ENCODE data around the gene FAM50A. TPM values are rescaled to one million over a fixed set of nuclear protein-coding genes. Genes with fewer than 3 reads are reported as not detected.

The FAM50A gene
- polyA plus RNA-seq, 1 of the 3 experiments (the other 2 are of a cell fraction): 86.0 TPM

DNA sequence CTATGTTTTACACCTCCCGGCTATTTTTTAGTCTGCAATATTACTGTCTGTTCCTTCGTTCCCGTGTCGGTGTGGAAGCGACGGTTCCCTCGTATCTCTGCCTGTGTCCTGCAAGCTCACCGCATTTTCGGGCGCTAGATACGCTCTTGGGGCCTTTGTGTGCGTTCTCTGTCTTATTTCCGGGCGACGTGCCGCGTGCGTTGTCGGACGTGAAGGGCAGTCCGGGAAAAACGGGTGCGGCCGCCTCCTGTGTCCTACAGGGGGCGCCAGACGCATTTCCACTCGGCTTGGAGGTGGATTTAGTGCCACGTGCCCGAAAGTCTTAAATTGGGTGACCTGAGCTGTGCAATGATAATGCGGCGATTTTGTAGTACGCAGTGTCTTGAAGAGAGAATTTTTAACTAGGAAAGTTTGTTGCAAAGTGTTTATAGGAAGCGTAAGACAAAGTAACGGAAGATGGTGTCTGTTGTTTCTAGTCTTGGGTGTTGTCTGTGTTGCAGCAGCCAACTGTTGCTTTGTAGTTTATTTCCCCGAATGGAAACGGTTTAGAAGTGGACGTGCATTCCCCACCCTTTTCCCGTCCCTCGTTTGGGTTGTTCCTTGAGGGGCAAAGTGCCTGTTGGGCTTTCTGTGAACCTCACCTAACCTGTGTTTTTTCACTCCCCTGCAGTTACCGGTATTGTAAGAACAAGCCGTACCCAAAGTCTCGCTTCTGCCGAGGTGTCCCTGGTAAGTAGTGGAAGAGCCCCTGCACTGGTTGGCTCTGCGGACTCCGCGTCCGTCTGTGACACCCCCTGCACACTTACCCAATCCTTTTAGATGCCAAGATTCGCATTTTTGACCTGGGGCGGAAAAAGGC, 45.0 kb upstream of the FAM50A start:
- Histone ChIP-seq H3K36me3 (replicated peaks in 1 of 2; ENCODE audit: control insufficient read depth in 1 of 2, insufficient read depth in 2 of 2, low read length in 1 of 2) (peaks cover 16 to 18% of the 10 kb centered on the region in 2 experiments), H3K9me3 (no peaks in the 10 kb centered on the region), H3F3A (replicated peaks; ENCODE audit: insufficient read depth) (peaks cover 41% of the 10 kb centered on the region), H3K9me2 (no peaks in the 10 kb centered on the region), H3K4me3 (ENCODE audit: low read depth in 2 of 2, low read length in 1 of 2) (peak overlapping the region; percentile 81), H3K79me2 (ENCODE audit: insufficient read depth) (peaks cover 22% of the 10 kb centered on the region), H3K27me3 (ENCODE audit: insufficient read depth) (no peaks in the 10 kb centered on the region), H4K20me1 (ENCODE audit: insufficient read depth) (peaks cover 34% of the 10 kb centered on the region), H3K4me2 (peak overlapping the region; percentile 77), H2AFZ (ENCODE audit: low read depth) (no peak overlapping the region), H3K4me1 (ENCODE audit: control insufficient read depth in 1 of 2, insufficient read depth in 2 of 2, low read depth in 1 of 2, low read length in 1 of 2) (peaks cover 0 to 6% of the 10 kb centered on the region in 2 experiments; a peak in 1 of 4 replicates), H3K9ac (peak overlapping the region; percentile 100), H3K27ac (ENCODE audit: low read depth in 2 of 2, low read length in 1 of 2) (peak overlapping the region; percentile 95 to 96)
- ChIA-PET CTCF (interaction anchor here (0.7 to 2.5 kb wide), 13 partner anchors 10 to 144 kb away, joined by 3 to 10 read pairs (median 4); partner anchors contain the start of genes ATP6AP1, DNASE1L1, LAGE3 and UBL4A), POLR2A (interaction anchor here (1.0 to 3.3 kb wide), 16 partner anchors 11 to 134 kb away, joined by 3 to 25 read pairs (median 5); partner anchors contain the start of genes ATP6AP1, DNASE1L1, FAM50A and LAGE3)
- 23% methylated on average over 49 of the region's 49 CpGs for WGBS (ENCODE audit: low lambda C conversion rate)
- TF ChIP-seq RCOR1 (IDR thresholded peaks at IDR 0.05; ENCODE audit: low read length): no peak
- no peak for TF ChIP-seq NRF1 (IDR thresholded peaks at IDR 0.05; ENCODE audit: low read depth, low read length)
- no peak for TF ChIP-seq SIN3A (IDR thresholded peaks at IDR 0.05; ENCODE audit: borderline replicate concordance, low read depth, low read length)
- TF ChIP-seq, protein P1, sequence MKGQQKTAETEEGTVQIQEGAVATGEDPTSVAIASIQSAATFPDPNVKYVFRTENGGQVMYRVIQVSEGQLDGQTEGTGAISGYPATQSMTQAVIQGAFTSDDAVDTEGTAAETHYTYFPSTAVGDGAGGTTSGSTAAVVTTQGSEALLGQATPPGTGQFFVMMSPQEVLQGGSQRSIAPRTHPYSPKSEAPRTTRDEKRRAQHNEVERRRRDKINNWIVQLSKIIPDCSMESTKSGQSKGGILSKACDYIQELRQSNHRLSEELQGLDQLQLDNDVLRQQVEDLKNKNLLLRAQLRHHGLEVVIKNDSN (IDR thresholded peaks at IDR 0.05; ENCODE audit: borderline replicate concordance, low read depth): peak; percentile 47; the same call in 1 of the 2 replicates
- no peak for TF ChIP-seq RFX5 (IDR thresholded peaks at IDR 0.05; ENCODE audit: low read length)
- TF ChIP-seq, protein P2, sequence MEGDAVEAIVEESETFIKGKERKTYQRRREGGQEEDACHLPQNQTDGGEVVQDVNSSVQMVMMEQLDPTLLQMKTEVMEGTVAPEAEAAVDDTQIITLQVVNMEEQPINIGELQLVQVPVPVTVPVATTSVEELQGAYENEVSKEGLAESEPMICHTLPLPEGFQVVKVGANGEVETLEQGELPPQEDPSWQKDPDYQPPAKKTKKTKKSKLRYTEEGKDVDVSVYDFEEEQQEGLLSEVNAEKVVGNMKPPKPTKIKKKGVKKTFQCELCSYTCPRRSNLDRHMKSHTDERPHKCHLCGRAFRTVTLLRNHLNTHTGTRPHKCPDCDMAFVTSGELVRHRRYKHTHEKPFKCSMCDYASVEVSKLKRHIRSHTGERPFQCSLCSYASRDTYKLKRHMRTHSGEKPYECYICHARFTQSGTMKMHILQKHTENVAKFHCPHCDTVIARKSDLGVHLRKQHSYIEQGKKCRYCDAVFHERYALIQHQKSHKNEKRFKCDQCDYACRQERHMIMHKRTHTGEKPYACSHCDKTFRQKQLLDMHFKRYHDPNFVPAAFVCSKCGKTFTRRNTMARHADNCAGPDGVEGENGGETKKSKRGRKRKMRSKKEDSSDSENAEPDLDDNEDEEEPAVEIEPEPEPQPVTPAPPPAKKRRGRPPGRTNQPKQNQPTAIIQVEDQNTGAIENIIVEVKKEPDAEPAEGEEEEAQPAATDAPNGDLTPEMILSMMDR (IDR thresholded peaks at IDR 0.05): peak; percentile 78
- TF ChIP-seq, protein P3, sequence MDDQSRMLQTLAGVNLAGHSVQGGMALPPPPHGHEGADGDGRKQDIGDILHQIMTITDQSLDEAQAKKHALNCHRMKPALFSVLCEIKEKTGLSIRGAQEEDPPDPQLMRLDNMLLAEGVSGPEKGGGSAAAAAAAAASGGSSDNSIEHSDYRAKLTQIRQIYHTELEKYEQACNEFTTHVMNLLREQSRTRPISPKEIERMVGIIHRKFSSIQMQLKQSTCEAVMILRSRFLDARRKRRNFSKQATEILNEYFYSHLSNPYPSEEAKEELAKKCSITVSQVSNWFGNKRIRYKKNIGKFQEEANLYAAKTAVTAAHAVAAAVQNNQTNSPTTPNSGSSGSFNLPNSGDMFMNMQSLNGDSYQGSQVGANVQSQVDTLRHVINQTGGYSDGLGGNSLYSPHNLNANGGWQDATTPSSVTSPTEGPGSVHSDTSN (IDR thresholded peaks at IDR 0.05): no peak
- TF ChIP-seq, protein P4, sequence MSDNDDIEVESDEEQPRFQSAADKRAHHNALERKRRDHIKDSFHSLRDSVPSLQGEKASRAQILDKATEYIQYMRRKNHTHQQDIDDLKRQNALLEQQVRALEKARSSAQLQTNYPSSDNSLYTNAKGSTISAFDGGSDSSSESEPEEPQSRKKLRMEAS (IDR thresholded peaks at IDR 0.05; ENCODE audit: low read depth): peak; percentile 93
- TF ChIP-seq RAD21 (IDR thresholded peaks at IDR 0.05; ENCODE audit: low read length): peak; percentile 50
- peak; percentile 37; the same call in 1 of the 2 replicates for TF ChIP-seq SMC3 (IDR thresholded peaks at IDR 0.05; ENCODE audit: low read depth, low read length)
- TF ChIP-seq POLR2AphosphoS5 (IDR thresholded peaks at IDR 0.05; ENCODE audit: low read depth, low read length): no peak
- peak; percentile 96 for TF ChIP-seq MXI1 (IDR thresholded peaks at IDR 0.05; ENCODE audit: low read depth, low read length)
- DNase-seq: peak; percentile 62
